ENCODE results near the gene VSIG4. TPM values are rescaled to one million over a fixed set of nuclear protein-coding genes. Genes with fewer than 3 reads are reported as not detected.
"Not testable (repeated sequence)": the region's sequence is repeated elsewhere in the genome, so short reads cannot be mapped to it uniquely, and the experiment has no call there.

The VSIG4 gene
- polyA plus RNA-seq, 1 donor = 5.7 TPM

GRCh38 chrX:65977161-65977560, 62.7 kb downstream of the VSIG4 start:
- DNase-seq = not testable (repeated sequence)

- no peak for DNase-seq
Observed at GRCh38 chrX:65976161-65976560, 63.7 kb downstream of the VSIG4 start.

GRCh38 chrX:65975161-65975751, 64.6 kb downstream of the VSIG4 start:
- DNase-seq = not testable (repeated sequence)

Other genes starting within 250 kb of the VSIG4 start
- 53.6 TPM for gene HEPH, start 124.2 kb upstream of the VSIG4 start, polyA plus RNA-seq (ENCODE audit: insufficient read length)